Posterior vena cava (tissue), 2 donors: ENCODE measurements around the gene BTBD17. TPM values are rescaled to one million over a fixed set of nuclear protein-coding genes. Genes with fewer than 3 reads are reported as not detected.

ENCODE experiments used
- DNase-seq: peaks from one replicate; pipeline ENCODE4 v3.0.0-alpha.2; 2020; ENCODE audit warnings: low spot score
- intact Hi-C, 2 donors: fragments of 100-400 bp; cut with DNase I; formaldehyde crosslinking; loops; one replicate each; pipeline versions ENCODE4 v1.14.1 to v1.14.2; 2022 to 2023
- total RNA-seq, 2 donors: library from RNA; stranded (reverse); fragmentation: NEBNext Ultra II Directional; extraction: Animal tissue kit (Norgen Biotek cat#: 25700); gene quantifications; one replicate each; pipeline ENCODE4 v1.2.1, GENCODE V29; 2021
- donor health status: DM: yes; HTN: yes; CAD: no.
- donor health status: DM: yes; HTN: yes; CAD: no.

The BTBD17 gene
- total RNA-seq, 2 donors from 2014 or later: not detected

- DNase-seq: no peak
- intact Hi-C loops: no loop called here
Measured at GRCh38 chr17:74318391-74318790, 43.3 kb downstream of the BTBD17 start.

DNA sequence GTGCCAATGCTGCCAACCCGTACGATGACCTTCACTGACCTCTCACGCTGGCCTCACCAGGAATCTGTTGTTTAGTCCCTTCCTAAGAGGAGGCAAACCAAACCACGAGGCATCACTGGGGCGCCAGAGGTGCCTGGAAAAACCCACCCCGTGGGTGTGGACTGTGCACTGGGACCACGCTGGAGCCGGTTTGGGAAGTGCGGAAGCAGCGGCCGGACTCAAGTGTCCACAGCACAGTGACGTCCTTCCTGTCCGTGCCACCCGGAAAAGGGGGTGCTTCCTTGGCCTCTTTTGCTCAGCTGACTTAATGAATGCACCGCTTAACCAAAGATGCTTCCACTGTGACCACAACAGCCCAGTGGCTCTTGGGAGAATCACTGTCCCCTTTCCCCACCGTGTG lies 44.6 kb downstream of the BTBD17 start:
- DNase-seq: no peak
- intact Hi-C loops: no loop called here

GRCh38 chr17:74316220-74316619 lies 45.4 kb downstream of the BTBD17 start:
- DNase-seq: no peak
- intact Hi-C loops: no loop called here

DNA sequence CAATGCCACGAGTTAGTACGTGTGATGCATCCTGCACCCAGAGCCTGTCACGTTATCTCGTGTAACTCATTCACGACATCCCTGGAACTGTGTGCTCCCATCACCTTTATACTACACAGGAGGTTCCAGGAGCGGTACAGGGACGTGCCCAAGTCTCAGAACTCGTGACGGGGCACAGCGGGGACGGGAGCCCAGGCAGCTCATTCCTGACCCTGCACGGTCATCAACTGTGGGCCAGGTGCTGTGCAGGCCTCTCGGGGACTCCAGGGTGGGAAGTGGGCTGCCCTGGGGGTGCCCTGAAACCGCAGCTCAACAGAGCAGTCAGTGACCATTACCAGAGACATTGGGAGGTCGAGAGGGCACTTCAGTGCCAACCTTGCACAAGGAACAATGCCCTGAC lies 46.8 kb downstream of the BTBD17 start:
- no peak for DNase-seq
- intact Hi-C loops: no loop called here

DNA sequence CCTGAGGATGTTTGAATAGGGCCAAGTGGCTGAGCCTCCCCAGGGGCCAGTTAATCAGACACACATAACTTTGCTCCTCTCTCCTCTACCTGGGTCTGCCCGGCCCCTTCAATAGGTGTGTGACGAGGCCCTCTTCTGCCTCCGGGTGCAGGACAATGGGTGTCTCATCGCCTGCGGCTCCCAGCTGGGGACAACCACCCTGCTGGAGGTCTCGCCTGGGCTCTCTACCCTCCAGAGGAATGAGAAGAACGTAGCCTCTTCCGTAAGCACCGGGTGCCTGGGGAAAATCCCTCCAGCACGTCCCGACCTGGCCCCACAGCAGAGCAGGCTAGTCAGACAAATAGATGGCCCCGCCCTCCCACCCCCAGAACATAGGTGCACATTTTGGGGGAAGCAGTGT lies 51.8 kb downstream of the BTBD17 start:
- intact Hi-C loops: no loop called here
- DNase-seq: no peak

DNA sequence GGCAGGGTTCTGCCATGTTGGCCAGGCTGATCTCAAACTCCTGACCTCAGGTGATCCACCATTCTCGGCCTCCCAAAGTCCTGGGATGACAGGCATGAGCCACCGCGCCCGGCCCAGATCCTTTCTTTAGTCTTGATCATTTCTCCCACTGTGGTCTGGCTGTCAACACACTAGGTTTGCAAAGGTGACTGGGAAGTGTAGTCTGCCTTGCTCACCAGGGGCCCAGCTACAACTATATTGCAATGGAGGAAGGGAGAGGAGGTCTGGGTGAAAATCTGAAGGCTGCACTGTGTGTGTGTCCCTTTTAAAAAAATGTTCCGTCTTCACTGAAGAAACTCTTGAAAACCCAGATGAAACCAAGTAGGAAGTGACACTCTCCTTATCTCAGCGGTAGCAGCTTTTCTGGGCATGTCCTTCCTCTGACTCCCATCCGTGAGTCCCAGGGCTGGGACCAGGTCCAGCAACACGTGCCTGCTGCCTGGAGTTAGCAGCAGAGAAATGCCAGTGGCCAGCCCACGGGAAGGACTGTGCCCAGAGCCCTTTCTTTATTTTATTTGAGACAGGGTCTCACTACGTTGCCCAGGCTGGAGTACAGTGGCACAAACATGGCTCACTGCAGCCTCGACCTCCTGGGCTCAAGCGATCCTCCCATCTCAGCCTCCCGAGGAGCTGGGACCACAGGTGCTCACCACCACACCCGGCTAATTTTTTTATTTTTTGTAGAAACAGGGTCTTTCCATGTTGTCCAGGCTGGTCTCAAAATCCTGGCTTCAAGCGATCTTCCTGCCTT lies 53.5 kb downstream of the BTBD17 start:
- no peak for DNase-seq
- intact Hi-C loops: no loop called here

Other genes starting within 250 kb of the BTBD17 start
- gene RPL38, start 158.2 kb downstream of the BTBD17 start, total RNA-seq: 100 to 1,000 TPM; 560 to 702 TPM
- gene TTYH2, start 148.3 kb downstream of the BTBD17 start, total RNA-seq: 1 to 10 TPM; 3.2 to 5.5 TPM
- not detected for gene DNAI2, start 87.6 kb downstream of the BTBD17 start, total RNA-seq
- gene KIF19, start 35.6 kb downstream of the BTBD17 start, total RNA-seq: 1 to 10 TPM; 1.4 to 2.3 TPM
- under 1 TPM in 1 of 2 donors, not detected in 1; 0.14 TPM for gene GPR142, start 5.6 kb upstream of the BTBD17 start, total RNA-seq
- 10 to 100 TPM in 1 of 2 donors, 1 to 10 TPM in 1; 7.3 to 12.9 TPM for gene GPRC5C, start 70.2 kb upstream of the BTBD17 start, total RNA-seq
- gene CD300A, start 104.8 kb upstream of the BTBD17 start, total RNA-seq: 1 to 10 TPM; 5.9 to 8.5 TPM
- gene CD300LB, start 169.6 kb upstream of the BTBD17 start, total RNA-seq: under 1 TPM; 0.23 to 0.62 TPM
- 1 to 10 TPM; 2.1 to 4.7 TPM for gene CD300C, start 184.2 kb upstream of the BTBD17 start, total RNA-seq
- gene CD300H, start 205.6 kb upstream of the BTBD17 start, total RNA-seq: 1 to 10 TPM in 1 of 2 donors, not detected in 1; 1.2 TPM
- gene CD300LD, start 230.4 kb upstream of the BTBD17 start, total RNA-seq: not detected